ENCODE measurements around the gene CD96.
"Not testable (repeated sequence)": the region's sequence is repeated elsewhere in the genome, so short reads cannot be mapped to it uniquely, and the experiment has no call there.

The CD96 gene

GRCh38 chr3:111618945-111619344, 76.9 kb downstream of the CD96 start:
- DNase-seq (ENCODE audit: extremely low read depth in 1 of 2, low read depth in 1 of 2) = no peak

DNA sequence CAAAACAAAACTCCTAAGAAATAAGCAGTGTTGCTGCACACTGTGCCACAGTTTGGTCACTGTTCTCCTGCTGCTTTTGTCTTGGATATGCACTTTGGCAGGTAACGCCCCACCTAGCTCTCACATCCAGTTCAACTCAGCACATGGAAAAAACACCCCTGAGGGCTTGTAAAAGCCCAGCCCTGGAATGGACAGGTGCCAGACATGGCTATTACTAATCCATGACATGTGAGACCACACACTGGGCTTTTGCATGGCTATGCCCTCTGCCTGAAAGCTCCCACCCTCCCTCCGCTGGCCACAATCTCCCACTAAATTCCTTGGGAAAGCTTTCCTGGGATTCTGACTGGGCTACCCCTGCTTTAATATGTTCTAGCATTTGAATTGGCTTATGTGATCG, 77.8 kb downstream of the CD96 start:
- DNase-seq (ENCODE audit: extremely low read depth in 1 of 2, low read depth in 1 of 2) = no peak

- DNase-seq (ENCODE audit: extremely low read depth in 1 of 2, low read depth in 1 of 2) = no peak
Observed at GRCh38 chr3:111621535-111621934, 79.5 kb downstream of the CD96 start.

DNA sequence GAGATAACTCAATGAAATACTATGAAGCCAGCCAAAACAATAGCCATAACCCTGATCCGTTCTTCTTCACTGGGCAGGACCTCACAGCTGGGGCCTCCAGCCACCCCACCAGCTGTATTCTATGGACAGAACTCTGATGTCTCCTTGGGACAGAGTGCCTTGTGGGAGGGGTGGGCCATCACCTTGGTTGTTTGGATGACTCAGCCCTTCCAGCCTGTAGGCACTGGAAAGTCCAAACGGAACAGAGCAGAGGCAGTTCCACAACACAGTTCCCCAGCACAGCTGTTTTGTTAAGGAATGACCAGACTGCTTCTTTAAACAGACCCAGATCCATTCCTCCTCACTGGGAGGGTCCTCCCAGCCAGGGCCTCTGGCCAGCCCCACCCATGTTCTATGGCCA, 85.1 kb downstream of the CD96 start:
- no peak for DNase-seq (ENCODE audit: extremely low read depth in 1 of 2, low read depth in 1 of 2)

GRCh38 chr3:111629018-111629417, 87.0 kb downstream of the CD96 start:
- DNase-seq (ENCODE audit: extremely low read depth in 1 of 2, low read depth in 1 of 2) = not testable (repeated sequence)

DNA sequence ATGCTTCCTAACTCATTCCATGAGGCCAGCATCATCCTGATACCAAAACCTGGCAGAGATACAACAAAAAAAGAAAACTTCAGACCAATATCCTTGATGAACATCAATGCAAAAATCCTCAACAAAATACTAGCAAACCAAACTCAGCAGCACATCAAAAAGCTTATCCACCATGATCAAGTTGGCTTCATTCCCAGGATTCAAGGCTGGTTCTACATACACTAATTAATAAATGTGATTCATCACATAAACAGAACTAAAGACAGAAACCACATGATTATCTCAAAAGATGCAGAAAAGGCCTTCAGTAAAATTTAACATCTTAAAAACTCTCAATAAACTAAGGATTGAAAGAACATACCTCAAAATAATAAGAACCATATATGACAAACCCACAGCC, 88.6 kb downstream of the CD96 start:
- DNase-seq (ENCODE audit: extremely low read depth in 1 of 2, low read depth in 1 of 2) = not testable (repeated sequence)

GRCh38 chr3:111635403-111635802, 93.4 kb downstream of the CD96 start:
- no peak for DNase-seq (ENCODE audit: extremely low read depth in 1 of 2, low read depth in 1 of 2)

DNA sequence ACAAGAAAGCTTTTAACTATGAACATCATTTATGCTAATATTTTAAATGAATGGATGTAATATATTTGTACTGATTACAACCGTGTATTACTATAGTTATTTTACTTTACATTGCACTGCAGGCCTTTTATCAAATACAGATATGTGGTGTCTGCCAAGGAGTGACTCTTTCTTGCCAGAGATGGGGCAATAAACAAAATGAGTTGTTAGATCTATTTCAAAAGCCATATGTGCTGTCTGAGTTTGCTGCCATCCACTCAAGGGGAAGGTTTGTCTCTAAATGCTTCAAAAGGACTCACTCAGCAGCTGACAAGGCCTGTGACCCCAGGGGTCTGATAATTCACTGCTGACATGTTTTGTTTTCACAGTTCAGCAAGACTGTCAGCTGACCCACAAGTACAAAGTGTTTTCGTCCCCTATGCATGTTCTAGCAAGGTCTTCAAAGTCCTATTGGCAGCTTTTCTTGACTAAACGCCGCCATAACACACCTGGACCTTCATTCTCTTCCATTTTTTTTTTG, 94.4 kb downstream of the CD96 start:
- DNase-seq (ENCODE audit: extremely low read depth in 1 of 2, low read depth in 1 of 2) = no peak

- no peak for DNase-seq (ENCODE audit: extremely low read depth in 1 of 2, low read depth in 1 of 2)
Observed at GRCh38 chr3:111639316-111639715, 97.3 kb downstream of the CD96 start.

DNA sequence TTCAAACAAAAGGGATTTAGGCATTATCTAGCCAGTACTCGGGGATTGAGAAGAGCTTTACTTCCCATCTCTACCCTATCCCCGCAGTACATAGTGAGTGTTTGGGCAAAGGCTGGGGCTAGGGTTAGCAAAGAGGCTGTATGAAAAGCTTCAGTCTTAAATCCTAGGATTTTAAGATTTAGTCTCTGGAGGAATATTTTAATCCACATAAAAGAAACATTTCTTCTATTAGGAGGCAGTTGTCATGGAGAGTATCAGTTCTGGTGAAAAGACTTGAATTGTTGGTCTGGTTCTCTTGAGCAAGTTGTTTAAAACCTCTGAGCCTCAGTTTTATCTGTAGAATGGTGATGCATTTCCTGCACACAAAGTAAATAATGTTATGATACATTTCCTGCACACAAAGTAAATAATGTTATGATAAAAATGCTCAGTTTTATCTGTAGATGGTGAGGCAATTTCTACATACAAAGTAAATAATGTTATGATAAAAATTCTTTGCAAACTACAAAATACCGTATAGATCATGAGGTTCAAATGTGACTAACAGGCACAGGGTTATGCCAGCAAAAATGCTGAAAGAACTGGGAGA, 107.1 kb downstream of the CD96 start:
- no peak for DNase-seq (ENCODE audit: extremely low read depth in 1 of 2, low read depth in 1 of 2)

DNA sequence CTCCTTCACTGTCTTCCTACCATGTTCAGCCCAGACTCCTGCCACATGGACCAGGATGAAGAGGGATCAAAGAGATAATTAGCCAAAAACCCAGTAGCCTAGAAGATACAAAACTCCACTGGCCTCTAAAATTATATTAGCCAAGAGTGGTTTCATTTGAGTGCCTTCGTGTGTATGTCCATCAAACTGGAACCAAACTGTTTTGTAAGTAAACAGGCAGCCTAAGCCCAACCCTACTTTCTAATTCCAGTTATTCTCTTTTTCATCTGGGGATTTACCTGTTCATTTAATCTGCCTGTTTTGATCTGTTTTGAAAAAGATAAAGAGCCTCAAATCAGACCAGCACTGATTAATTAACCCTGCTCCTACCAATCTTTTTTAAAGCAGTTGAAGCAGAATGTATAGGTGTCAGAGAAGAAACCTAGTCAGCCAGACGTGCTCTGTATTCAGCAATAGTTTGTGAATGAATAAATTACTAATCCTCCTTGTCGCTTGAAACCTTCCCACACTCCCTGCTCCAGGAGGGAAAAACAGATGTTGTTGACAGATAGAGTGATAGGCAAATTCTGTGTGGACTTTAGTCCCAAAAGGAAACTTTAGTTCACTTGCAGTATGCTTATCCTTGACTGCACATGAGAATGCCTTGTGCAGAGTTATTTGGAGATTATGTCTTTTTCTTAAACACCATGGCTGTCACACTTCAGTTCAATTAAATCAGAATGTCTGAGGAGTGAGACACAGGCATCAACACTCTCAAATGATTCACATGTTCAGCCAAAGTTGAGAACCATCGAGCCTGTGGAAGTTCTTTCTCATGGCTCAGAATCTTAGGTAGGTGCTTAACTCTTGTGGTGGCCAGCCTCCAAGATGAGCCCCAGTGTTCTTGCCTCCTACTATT, 108.6 kb downstream of the CD96 start:
- no peak for DNase-seq (ENCODE audit: extremely low read depth in 1 of 2, low read depth in 1 of 2)

- no peak for DNase-seq (ENCODE audit: extremely low read depth in 1 of 2, low read depth in 1 of 2)
Observed at GRCh38 chr3:111652492-111653180, 110.6 kb downstream of the CD96 start.

- DNase-seq (ENCODE audit: extremely low read depth in 1 of 2, low read depth in 1 of 2) = no peak
Observed at GRCh38 chr3:111653766-111654165, 111.8 kb downstream of the CD96 start.

- DNase-seq (ENCODE audit: extremely low read depth in 1 of 2, low read depth in 1 of 2) = no peak
Observed at GRCh38 chr3:111662012-111662411, 120.0 kb downstream of the CD96 start.

GRCh38 chr3:111662907-111663306, 120.9 kb downstream of the CD96 start:
- DNase-seq (ENCODE audit: extremely low read depth in 1 of 2, low read depth in 1 of 2) = no peak

DNA sequence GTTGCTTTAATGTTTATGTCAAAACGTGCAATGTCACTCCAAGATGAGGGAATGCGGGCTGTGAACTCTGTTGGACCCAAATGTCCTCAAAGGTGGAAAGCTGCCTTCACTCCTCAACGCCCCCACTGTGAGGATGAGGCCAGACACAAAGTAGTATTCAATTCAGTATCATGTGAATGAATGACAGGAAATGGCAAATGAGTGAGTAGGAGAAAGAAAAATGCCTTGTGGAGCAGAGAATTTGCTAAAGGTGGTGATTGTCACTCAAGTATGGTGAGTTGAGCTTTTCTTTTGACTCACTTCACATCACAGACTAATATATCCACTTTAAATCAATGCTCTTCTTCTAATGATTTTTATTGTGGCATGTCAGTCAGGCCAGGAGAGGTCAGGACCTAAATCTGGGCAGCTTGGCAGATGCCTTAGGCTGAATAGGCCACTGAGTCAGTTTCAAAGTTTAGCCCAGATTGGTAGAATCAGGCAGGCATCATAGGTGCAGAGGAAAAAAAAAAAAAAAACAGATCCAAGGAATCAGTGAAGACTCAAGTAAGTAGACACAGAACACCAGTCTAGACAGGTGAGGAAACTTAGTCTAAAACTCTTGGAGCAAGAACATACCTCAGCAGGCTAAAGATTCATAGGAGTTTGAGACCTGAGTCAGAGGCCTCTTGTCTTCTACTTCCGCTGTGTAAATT, 124.2 kb downstream of the CD96 start:
- DNase-seq (ENCODE audit: extremely low read depth in 1 of 2, low read depth in 1 of 2) = no peak

GRCh38 chr3:111667170-111667569, 125.2 kb downstream of the CD96 start:
- DNase-seq (ENCODE audit: extremely low read depth in 1 of 2, low read depth in 1 of 2) = no peak

DNA sequence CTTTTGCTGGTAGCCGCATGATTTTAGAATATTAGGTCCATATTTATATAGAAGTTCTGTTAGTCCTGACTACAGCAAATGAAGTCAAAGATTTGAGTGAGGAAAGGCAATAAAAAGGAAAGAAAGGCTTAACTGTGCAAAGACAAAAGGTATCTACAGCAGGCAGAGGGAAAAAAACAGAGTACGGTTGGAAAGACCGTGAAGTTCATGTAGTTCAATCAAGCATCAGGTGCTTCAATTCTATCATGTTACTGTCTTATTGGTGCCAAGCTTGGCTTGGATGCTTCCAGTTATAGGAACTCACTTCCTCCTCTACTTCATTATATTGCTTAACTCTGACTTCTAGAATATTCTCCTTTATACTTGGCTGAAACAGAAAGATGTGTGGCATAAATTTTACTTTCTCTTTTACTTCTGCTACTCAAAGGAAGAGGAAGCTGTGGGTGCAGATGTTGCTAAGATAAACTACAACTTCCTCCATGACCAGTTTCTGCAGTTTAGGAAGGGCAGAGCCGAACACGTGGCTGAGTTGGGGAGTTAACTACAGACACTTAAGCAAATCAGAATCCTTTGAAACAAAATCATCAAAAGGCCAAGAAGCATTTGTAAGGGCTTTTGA, 125.7 kb downstream of the CD96 start:
- peak; percentile 30 to 33 for DNase-seq (ENCODE audit: extremely low read depth in 1 of 2, low read depth in 1 of 2)

DNA sequence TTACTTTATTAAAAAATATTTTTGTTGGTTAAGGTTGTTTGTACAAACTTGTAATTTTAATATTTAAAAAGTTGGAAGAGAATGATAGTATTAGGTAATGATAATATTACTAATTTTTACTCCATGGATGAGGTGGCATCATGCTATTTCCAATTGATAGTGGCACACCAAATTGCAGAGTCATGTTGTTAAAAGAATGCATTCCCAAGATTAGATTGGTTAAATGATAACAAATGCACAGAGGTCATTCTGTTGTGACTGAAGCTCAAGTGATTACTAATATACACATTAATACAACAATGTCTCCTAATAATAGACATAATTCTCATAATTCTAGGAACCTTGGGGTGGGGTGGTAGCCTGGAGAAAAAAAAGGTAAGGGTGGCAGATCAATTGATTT, 126.3 kb downstream of the CD96 start:
- no peak for DNase-seq (ENCODE audit: extremely low read depth in 1 of 2, low read depth in 1 of 2)

GRCh38 chr3:111668888-111669488, 127.0 kb downstream of the CD96 start:
- no peak for DNase-seq (ENCODE audit: extremely low read depth in 1 of 2, low read depth in 1 of 2)
